Measurements from ENCODE around the gene HK2.

Gene HK2

GRCh38 chr2:74941284-74941683 is 107.4 kb downstream of the HK2 start:
- no peak for DNase-seq

- DNase-seq, result no peak
Measured at GRCh38 chr2:74942263-74942662, 108.3 kb downstream of the HK2 start.

Measured in activated naive CD4-positive, alpha-beta T cell treated with Interleukin-2 at 50 U/mL for 16 hours (primary cell).